ENCODE data around the gene HSPB1. TPM values are rescaled to one million over a fixed set of nuclear protein-coding genes. Genes with fewer than 3 reads are reported as not detected.
A peak's percentile ranks its signal among the peaks of the same experiment; 100 is the strongest.
"Not testable (repeated sequence)": the region's sequence is repeated elsewhere in the genome, so short reads cannot be mapped to it uniquely, and the experiment has no call there.

The HSPB1 gene
- total RNA-seq, 4 donors from 2014 or later = 59.0 to 139 (median 88.3) TPM

GRCh38 chr7:76282344-76283253 lies 19.9 kb upstream of the HSPB1 start:
- H3K4me3 ChIP-seq = peak overlapping the region; percentile 12 to 59 (median 50)
- no peak overlapping the region for H3K27ac ChIP-seq
- H3K27me3 ChIP-seq = peaks cover 0 to 19% of the 10 kb centered on the region in 2 donors
- TF ChIP-seq CTCF (IDR thresholded peaks at IDR 0.05) (no peak), POLR2A (IDR thresholded peaks at IDR 0.05) (no peak)
- H3K9me3 ChIP-seq = no peaks in the 10 kb centered on the region
- no peaks in the 10 kb centered on the region for H3K36me3 ChIP-seq
- DNase-seq = no peak
- H3K4me1 ChIP-seq = peaks cover 0 to 21% (median 9%) of the 10 kb centered on the region in 4 donors

- H3K4me3 ChIP-seq = peak overlapping the region; percentile 12 to 59 (median 50)
- no peak for TF ChIP-seq POLR2A (IDR thresholded peaks at IDR 0.05)
- no peak for TF ChIP-seq CTCF (IDR thresholded peaks at IDR 0.05)
Observed at GRCh38 chr7:76283254-76284159, 19.0 kb upstream of the HSPB1 start.

GRCh38 chr7:76285604-76286374 lies 16.7 kb upstream of the HSPB1 start:
- no peaks in the 10 kb centered on the region for H3K9me3 ChIP-seq
- H3K27me3 ChIP-seq = peaks cover 0 to 19% of the 10 kb centered on the region in 2 donors
- no peak overlapping the region for H3K27ac ChIP-seq
- DNase-seq = no peak
- peaks cover 0 to 21% (median 9%) of the 10 kb centered on the region in 4 donors for H3K4me1 ChIP-seq
- no peak overlapping the region for H3K4me3 ChIP-seq
- no peaks in the 10 kb centered on the region for H3K36me3 ChIP-seq
- TF ChIP-seq CTCF (IDR thresholded peaks at IDR 0.05) = no peak
- TF ChIP-seq POLR2A (IDR thresholded peaks at IDR 0.05) = no peak

More at GRCh38 chr7:76283254-76284159, 19.0 kb upstream of the HSPB1 start:
- peaks cover 0 to 19% of the 10 kb centered on the region in 2 donors for H3K27me3 ChIP-seq
- H3K9me3 ChIP-seq = no peaks in the 10 kb centered on the region
- no peaks in the 10 kb centered on the region for H3K36me3 ChIP-seq
- H3K4me1 ChIP-seq = peaks cover 0 to 21% (median 9%) of the 10 kb centered on the region in 4 donors
- H3K27ac ChIP-seq = no peak overlapping the region
- no peak for DNase-seq

GRCh38 chr7:76286842-76287403 lies 15.6 kb upstream of the HSPB1 start:
- Histone ChIP-seq H3K4me3 (no peak overlapping the region), H3K9me3 (no peaks in the 10 kb centered on the region), H3K27me3 (peaks cover 0 to 16% of the 10 kb centered on the region in 2 donors), H3K4me1 (peaks cover 0 to 25% (median 10%) of the 10 kb centered on the region in 4 donors), H3K27ac (no peak overlapping the region), H3K36me3 (no peaks in the 10 kb centered on the region)
- no peak for DNase-seq
- no peak for TF ChIP-seq POLR2A (IDR thresholded peaks at IDR 0.05)
- TF ChIP-seq CTCF (IDR thresholded peaks at IDR 0.05) = no peak

- not testable (repeated sequence) for H3K27me3 ChIP-seq, H3K36me3 ChIP-seq, H3K4me3 ChIP-seq, DNase-seq, H3K9me3 ChIP-seq
- Histone ChIP-seq H3K4me1 (peaks cover 0 to 47% (median 12%) of the 10 kb centered on the region in 4 donors), H3K27ac (peak overlapping the region; percentile 62 to 83 (median 70))
Observed at GRCh38 chr7:76290847-76291350, 11.6 kb upstream of the HSPB1 start.
